Measurements from ENCODE around the gene C5AR2. TPM values are rescaled to one million over a fixed set of nuclear protein-coding genes. Genes with fewer than 3 reads are reported as not detected.

C5AR2 gene
- total RNA-seq, 1 experiment from 2014 or later: not detected

DNA sequence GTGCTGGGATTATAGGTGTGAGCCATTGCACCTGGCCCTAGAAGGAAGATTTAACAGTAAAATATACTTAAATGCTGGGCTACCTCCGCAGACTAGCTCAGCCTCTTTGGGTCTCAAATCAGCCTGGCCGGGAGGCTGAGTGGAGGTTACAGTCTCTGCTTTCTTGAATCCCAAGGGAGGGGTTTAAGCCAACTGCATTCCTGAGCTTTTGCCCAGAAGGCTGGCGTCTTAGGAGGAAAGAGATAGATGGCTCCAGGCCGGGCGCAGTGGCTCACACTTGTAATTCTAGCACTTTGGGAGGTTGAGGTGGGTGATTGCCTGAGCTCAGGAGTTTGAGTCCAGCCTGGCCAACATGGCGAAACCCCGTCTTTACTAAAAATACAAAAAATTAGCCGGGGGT lies 22.9 kb upstream of the C5AR2 start:
- H3K27me3 ChIP-seq (ENCODE audit: insufficient read depth, low read length): no peaks in the 10 kb centered on the region
- no peak overlapping the region for H3K27ac Mint-ChIP-seq
- no CpG with 5 or more reads among the region's 8 CpGs for WGBS (ENCODE audit: extremely low coverage, insufficient read length, low lambda C conversion rate)
- H3K4me2 ChIP-seq (ENCODE audit: insufficient read depth, insufficient read length, low read length): no peak overlapping the region
- H3K79me1 ChIP-seq (ENCODE audit: insufficient read depth, low read depth, low read length, poor library complexity, severe bottlenecking): no peaks in the 10 kb centered on the region
- H3K23me2 ChIP-seq (ENCODE audit: insufficient read length, low read depth, low read length, poor library complexity, severe bottlenecking): no peaks in the 10 kb centered on the region
- no peak overlapping the region for H3K23ac ChIP-seq (ENCODE audit: insufficient read length, low read depth, low read length)
- no peaks in the 10 kb centered on the region for H3K36me3 Mint-ChIP-seq (ENCODE audit: insufficient read depth in 1 of 3, low read depth in 3 of 3)
- no peak overlapping the region for H2BK5ac ChIP-seq (ENCODE audit: insufficient read length, low read length)
- H3K4me3 Mint-ChIP-seq: no peak overlapping the region
- no peak overlapping the region for H3K4ac ChIP-seq (ENCODE audit: low read depth, low read length)
- no peak overlapping the region for H2BK15ac ChIP-seq (ENCODE audit: low read depth, low read length)
- no peaks in the 10 kb centered on the region for H4K20me1 ChIP-seq (ENCODE audit: control insufficient read depth, insufficient read depth, insufficient read length)
- no peak overlapping the region for H3K9ac ChIP-seq (ENCODE audit: extremely low read depth, insufficient read length, low read length)
- H3K18ac ChIP-seq (ENCODE audit: insufficient read length, low read depth, low read length): no peak overlapping the region
- H4K91ac ChIP-seq (ENCODE audit: insufficient read length, low read depth, low read length): no peak overlapping the region
- H2BK20ac ChIP-seq (ENCODE audit: low read depth, low read length, poor library complexity, severe bottlenecking): no peak overlapping the region
- H3K4me1 Mint-ChIP-seq: peaks cover 7% of the 10 kb centered on the region in 2 experiments
- no peak overlapping the region for H3K56ac ChIP-seq (ENCODE audit: insufficient read length, low read depth, low read length)
- H3K14ac ChIP-seq (ENCODE audit: insufficient read depth, low read length): no peak overlapping the region
- H3K4me1 ChIP-seq (ENCODE audit: insufficient read depth, low read length): no peaks in the 10 kb centered on the region
- no peak overlapping the region for H3T11ph ChIP-seq (ENCODE audit: low read length)
- no peak overlapping the region for H2AK5ac ChIP-seq (ENCODE audit: insufficient read length, low read length)
- H3K27me3 Mint-ChIP-seq (ENCODE audit: low read depth): peaks cover 19% of the 10 kb centered on the region
- H3K79me2 ChIP-seq (ENCODE audit: insufficient read depth, low read length): no peaks in the 10 kb centered on the region
- no peak overlapping the region for H3K27ac ChIP-seq (ENCODE audit: insufficient read length, low read depth, low read length)
- DNase-seq: no peak
- no peak overlapping the region for H2AFZ ChIP-seq (ENCODE audit: low read length)
- peaks cover 0 to 2% of the 10 kb centered on the region in 2 experiments; a peak in 2 of 5 replicates for H3K9me3 Mint-ChIP-seq
- TF ChIP-seq CTCF (conservative IDR thresholded peaks at IDR 0.05): no peak
- no peaks in the 10 kb centered on the region for H3K9me3 ChIP-seq (ENCODE audit: control insufficient read depth, low read depth, low read length)
- H2BK120ac ChIP-seq (ENCODE audit: low read depth, low read length, poor library complexity, severe bottlenecking): no peak overlapping the region
- H4K8ac ChIP-seq (replicated peaks; ENCODE audit: insufficient read length, low read depth, low read length): no peak overlapping the region
- no peak overlapping the region for H2BK12ac ChIP-seq (ENCODE audit: insufficient read length, low read depth, low read length)
- H4K5ac ChIP-seq (ENCODE audit: insufficient read length, low read depth, low read length): no peak overlapping the region

Data from H9 (cell line).